Activated CD8-positive, alpha-beta memory T cell treated with anti-CD3 and anti-CD28 coated beads, Interleukin-2, amount 50 U/mL, for 24 hours (primary cell): ENCODE measurements around the gene GALNS.
"Not testable (repeated sequence)": the region's sequence is repeated elsewhere in the genome, so short reads cannot be mapped to it uniquely, and the experiment has no call there.

Experiments used
- DNase-seq: peaks from one replicate; pipeline ENCODE4 v3.0.0-alpha.2; 2020; ENCODE audit errors: extremely low read depth

Gene GALNS

DNA sequence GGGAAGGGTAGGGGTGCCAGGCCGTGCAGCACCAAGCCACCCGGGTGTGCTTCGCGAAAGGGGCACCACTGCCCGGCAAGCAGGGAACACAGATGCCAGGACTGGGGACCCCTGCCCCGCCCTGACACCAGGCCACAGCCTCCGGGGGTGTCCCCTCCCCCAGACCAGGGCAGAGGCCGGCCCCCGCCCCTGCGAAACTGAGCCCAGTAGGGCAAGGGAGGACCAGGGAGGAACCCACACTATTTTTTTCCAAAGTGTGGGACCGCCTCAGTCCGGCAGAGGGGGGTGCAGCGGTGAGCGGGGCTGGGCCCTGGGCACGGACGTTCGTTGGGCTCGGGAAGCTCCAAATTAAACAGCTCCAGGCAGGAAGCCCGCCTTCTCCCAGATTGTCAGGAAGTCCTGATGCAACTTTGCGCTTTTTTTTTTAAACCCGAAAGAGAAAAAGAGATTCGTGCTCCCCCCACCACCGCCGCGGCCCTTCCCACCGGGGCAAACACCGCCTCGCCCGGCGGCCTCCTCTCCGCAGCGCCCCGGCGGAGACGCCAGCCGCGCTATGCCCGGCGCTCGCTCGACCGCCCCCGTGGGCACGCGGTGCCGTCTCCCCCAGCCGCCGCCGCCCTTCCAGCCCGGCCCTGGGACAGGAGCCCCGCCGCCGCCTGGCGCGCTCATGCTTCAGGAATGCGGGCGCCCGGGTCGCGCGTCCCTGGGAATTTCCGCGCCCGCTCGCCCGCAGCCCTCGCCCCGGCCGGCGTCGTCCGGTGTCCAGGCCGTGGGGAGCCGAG lies 72.5 kb downstream of the GALNS start:
- DNase-seq, result no peak

- no peak for DNase-seq
Measured at GRCh38 chr16:88783391-88784073, 73.2 kb downstream of the GALNS start.

DNA sequence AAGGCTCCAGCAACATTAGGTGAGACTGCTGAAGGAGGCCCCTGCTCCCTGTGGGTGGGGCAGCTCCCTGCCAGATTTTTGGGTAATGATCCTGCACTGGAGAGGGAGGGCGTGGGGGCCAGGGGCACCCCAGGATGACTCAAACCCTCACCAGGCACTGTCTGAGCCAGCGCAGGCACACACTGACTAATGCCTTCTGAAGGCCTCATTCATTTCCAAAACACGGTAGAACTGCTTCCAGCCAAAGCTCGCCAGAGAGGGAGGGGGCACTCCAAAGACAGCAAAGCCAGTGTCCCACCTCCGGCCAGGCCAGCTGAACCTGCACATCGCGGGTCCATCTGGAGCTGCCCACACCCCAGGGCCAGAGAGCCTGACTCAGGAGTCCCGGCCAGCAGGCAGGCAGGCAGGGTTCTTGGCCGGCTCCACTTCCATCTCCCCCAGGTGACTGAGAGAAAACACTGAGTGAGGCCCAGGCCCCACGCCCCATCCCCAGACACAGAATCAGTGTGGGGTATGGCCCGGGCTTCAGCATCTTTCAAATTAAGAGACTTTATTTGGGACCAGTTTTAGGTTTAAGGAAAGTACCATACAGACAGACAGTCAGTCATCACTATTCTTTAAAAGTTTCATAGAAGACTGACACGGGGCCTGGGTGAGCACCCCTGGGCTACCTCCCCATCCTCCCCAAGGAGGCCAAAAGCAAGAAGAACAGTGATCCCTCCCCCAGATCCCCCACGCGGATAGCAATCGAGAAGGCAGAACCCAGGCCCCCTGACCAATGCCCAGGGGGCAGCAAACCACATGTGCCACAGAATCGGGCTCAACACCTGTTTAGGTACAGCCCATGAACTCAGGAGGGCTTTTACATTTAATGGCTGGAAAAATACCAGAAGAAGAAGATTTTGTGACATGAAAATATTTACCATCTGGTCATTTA lies 74.0 kb downstream of the GALNS start:
- peak; percentile 75 for DNase-seq

DNA sequence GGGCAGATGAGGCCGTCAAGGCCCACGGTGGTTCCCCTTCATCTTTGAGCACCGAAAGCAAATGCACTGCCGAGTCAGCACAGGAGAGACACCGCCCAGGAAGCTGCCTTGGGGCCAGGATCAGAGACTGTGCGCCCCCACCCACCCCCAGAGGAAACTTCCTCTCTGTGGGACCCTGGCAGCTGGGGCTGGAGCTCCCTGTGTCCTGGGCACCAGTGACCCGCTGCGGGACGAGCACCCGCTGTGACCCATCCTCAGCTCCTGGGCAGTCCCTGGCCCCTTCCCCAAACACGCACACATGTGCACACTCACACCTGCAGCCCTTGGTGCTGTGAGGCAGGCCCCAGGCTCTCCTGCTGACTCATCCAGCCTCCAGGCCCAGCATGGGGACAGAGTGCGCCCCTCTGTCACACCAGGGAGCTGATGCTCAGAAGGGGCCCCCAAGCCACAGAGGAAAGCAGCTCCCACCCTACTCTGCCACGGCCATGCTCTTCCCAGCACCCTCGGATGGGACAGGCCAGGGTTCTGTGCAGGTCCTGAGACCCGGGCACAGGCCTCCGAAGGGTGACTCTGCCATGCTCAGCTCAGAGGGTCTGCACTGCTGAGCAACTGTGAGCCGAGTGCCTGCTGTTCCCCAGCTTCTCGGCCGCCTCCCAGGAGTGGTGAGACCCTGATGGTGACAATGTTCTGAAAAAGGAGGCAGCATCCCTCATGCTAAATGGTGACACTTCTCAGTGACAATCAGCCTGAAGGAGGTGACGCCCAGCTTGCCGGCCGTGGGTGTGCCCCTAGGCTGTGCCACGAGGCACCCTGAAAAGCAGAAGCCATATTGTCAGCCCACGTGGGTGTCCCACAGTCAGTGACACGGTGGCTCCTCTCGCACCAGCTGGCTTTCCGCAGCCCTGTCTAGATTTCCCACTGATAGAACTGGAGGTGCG lies 75.3 kb downstream of the GALNS start:
- DNase-seq, result no peak

- no peak for DNase-seq
Measured at GRCh38 chr16:88780142-88781062, 76.3 kb downstream of the GALNS start.

DNA sequence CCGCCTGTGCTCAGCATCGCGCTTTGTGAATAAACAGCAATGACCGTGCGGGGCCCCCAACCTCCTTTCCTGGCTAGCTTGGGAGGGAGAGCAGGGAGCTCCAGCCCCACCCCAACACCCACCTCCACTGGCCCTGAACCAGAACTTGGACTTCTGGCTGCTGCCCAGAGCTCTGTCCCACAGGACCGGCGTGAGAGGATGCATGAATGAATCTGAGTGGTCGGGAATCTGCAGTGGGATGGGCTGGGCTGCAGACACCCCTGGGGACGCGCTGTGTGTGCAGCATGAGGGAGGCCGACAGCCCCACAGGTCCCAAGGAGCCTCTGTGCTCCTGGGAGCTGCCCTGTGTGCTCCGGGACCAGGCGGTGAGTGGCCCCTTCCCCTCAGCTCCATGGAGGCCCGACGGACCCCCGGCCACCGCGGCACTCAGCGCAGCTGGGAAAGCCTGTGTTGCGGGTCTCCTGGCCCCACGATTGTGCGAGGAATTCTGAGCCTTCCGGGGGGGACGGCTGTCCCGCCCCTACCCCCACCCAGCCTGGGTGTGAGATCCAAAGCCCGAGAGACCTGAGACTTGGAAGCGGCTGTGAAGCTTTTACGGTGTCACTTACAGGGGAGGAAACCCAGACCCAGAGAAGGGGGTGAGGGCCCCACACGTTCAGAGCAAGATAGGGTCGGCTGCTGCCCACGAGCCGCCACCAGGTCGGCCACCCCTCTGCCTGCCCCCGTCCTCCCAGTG lies 77.2 kb downstream of the GALNS start:
- no peak for DNase-seq

GRCh38 chr16:88778541-88779065 lies 78.1 kb downstream of the GALNS start:
- no peak for DNase-seq

- no peak for DNase-seq
Measured at GRCh38 chr16:88778271-88778525, 78.5 kb downstream of the GALNS start.

DNA sequence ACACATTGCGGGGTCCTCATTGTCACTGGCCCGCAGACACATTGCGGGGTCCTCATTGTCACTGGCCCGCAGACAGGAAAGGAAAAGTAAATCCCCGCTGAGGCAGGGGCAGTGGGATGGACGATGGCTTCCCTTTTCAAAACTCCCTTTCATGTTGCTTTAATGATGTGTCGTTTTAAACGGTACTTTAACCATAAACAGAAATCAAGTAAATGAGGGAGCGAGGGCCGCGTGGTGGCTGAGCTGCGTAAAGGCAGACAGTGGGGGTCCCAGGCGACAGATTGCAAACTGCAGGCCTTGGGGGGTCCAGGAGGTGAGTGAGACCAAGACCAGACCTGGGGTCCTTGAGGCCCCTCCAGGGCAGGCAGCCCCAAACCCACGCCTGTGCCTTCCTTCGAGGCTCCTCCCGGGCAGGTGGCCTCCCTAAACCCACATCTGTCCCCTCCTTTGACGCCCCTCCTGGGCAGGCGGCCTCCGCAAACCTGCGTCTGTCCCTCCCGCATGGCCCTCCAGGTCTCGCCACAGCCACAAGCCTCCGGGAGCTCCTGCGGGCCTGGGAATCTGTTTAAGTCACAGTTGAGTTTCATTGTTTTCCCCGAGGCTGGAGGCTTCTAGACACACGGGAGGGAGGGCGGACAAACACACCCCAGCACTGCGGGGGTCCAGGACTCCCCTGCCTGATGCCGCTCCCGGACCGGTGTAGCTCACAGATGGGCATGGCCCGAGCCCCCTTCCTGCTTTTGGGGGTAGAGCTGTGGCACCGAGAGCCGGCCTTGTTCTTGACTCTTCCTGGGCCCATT lies 79.1 kb downstream of the GALNS start:
- DNase-seq, result no peak

DNA sequence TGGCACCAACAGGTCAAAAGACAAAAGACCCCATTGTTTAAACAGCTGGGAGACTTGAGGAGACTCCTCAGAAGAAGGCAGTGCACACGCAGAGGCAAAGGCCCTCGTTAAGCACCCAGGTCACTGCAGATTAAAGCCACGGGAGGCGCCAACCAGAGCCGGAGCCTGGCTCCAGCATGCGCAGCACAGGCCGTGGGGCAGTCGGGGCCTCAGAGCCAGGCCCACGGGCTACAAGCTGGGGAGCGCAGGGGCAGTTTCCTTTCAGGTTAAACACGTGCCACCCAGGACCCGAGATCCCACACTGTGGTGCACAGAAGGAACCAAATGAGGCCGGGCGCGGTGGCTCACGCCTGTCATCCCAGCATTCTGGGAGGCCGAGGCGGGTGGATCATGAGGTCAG lies 80.9 kb downstream of the GALNS start:
- no peak for DNase-seq

GRCh38 chr16:88774544-88775393 lies 82.0 kb downstream of the GALNS start:
- no peak for DNase-seq

DNA sequence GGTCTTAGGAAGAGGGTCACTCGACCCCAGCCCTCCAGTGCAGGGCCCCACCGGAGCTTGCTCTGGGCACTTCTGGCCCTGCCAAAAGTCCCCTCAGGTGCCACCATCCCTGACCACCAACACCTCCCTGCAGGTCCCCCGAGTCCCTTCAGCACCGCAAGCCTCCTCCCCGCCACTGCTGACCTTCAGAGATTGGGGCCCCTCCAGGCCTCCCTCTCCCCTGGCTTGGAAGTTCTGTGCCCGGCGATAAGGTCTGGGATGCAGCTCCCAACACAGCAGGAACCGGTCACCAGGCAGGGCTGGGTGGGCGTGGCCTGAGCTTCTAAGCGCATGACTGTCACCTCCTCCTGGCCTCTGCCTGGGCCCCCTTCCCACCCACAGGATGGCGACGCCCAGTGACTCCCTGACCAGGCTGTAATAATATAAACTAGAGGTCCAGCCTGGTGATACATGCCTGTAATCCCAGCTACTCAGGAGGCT lies 82.9 kb downstream of the GALNS start:
- no peak for DNase-seq

GRCh38 chr16:88772871-88773811 lies 83.6 kb downstream of the GALNS start:
- no peak for DNase-seq

- not testable (repeated sequence) for DNase-seq
Measured at GRCh38 chr16:88771781-88772180, 85.0 kb downstream of the GALNS start.

GRCh38 chr16:88771294-88771772 lies 85.4 kb downstream of the GALNS start:
- no peak for DNase-seq
